HG03571 (cell line): ENCODE measurements around the gene H19.

Source experiments
- ATAC-seq: cut with Tn5 transposase; IDR thresholded peaks from one replicate; pipeline ENCODE4 v1.9.1; 2021; ENCODE audit not compliant: unreplicated experiment

Gene H19

DNA sequence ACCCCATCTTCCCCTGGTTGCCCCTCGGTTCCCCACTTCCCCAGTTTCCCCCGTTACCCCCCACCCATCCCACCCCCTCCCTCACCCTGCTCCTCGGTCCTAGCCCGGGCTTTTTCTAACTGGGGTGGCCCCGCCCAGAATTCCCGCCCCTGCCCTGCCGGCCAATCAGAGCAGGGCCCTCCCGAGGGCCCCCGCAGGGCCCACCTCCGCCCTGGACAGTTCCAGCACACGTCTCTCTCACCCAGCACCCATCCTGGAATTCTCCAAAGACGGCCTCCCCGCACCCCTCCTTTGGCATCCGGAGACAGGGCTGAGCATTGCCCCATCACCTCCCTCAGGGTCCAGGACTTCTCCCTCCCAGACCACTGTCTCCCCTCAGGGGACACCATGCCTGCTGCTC, at the start of gene H19:
TSS of gene H19 (minus strand) at position 88 of the 400 bp plus-strand sequence.
- ATAC-seq = no peak

DNA sequence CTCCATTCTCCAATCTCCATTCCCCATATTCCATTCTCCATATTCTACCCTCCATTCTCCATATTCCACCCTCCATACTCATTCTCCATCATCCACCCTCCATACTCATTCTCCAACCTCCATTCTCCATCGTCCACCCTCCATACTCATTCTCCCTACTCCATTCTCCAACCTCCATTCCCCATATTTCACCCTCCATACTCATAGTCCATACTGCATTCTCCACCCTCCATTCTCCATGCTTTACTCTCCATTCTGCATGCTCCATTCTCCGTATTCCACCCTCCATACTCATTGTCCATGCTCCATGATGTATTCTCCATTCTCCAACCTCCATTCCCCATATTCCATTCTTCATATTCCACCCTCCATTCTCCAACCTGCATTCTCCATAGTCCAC, 44.3 kb upstream of the H19 start:
- no peak for ATAC-seq

DNA sequence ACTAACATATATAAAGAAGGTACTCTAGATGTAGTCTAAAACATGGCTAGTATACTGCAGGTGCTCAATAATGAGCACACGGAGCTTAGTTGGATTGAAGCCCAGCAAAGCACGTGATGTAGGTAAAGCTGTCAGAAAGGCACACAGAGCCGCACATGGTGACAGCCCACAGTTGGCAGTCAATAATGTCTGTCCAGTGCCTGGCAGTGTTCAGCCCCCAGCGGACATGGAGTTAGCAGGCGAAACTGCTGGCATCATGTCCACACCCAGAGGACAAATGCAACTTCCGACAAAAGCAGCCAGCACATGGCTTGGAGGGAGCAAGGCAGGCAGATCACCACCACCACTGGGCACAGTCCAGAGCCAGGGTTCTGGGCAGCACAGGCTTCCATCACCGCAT, 43.5 kb upstream of the H19 start:
- no peak for ATAC-seq

DNA sequence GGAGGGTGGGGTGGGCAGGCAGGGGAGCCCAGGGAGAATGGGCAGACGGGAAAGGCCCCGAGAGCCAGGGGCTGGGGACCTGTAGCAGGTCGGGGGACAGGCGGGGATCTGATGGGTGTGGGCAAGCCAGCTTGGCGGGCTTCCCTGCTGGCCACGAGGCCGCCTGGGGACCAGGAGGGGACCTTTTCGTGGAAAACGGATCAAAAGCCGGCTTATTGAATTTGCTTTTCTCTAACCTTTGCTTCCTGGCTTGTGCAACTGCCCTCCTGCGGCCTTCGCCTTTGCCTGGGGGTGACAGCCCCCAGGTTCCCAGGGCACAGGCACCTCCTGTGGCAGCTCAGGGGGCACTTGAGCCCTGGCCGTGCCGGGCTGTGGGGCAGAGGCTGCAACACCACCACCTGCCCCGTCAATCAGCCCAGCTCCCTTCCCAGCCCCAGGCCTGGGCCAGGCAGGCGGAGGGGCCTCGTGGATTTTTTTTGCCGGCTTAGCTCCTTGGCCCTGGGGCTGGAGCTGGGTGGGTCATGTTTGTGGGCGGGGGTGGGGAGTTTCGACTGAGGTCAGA, 41.6 kb upstream of the H19 start:
- no peak for ATAC-seq

DNA sequence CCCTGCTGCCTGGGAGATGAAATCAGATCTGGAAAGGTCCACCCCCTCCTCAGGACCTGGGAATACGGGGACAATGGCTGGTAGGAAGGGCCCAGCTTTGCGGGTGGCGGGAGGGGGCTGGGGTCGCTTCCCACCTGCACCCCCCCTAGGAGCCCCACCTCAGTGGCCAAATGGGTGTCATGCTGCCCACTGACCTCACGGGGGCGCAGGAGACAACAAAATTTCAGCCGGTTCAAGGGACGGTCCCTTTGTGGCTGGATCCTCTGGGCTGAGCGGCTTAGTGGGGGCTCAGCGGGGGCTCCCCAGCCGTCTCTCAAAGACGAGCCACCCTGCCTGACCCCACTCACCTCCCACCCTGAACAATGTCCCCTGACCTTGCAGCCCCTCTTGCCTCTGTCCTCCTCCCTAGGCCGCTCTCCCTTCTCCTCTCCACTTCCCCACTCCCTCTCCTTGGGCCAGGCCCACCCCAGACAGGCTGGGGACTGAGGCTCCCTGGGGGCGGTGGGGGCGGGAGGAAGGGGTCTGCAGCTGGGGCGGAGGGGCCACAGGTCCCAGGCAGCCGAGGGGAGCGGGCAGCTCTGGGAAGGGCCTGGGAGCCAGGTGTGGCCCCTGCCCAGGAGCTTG, 39.3 kb upstream of the H19 start:
- no peak for ATAC-seq

DNA sequence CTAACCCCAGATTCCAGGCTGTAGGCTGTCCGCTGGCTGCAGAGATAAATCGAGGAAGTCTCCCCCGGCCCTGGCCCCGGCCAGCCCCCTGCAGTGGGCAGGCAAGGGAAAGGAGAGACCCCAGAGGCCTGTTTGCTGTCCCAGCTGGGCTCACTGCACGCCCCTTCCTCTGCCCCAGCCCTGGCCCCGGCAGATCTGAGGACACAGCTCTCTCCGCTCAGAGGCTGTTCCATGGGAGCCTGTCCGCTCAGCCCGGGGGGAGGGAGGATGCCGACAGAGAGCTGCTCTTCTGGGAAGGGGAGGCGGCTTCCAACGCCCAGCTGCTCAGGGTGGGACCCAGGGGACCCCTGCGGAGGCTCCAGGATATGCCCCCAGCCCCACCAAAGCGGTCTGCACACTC, 37.7 kb upstream of the H19 start:
- no peak for ATAC-seq

DNA sequence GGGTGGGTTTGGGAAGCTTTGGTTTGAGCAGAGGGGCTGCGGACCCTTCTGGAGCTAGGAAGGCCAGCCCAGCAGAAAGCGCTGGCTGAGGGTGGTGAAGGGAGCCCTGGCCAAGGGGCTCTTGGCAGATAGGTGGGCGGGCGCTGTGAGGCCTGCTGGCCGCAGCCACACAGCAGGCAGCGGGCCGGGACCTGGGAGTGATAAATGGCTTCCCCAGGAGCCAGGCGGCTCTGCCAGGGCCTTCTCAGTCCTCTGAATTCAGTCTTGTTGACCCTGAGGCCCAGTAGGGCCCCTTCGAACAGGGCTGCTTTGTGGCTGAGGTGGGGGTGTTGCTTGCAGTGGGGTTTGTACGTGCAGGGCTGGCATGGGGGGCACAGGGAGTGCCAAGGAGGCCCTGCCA, 33.4 kb upstream of the H19 start:
- ATAC-seq = no peak

DNA sequence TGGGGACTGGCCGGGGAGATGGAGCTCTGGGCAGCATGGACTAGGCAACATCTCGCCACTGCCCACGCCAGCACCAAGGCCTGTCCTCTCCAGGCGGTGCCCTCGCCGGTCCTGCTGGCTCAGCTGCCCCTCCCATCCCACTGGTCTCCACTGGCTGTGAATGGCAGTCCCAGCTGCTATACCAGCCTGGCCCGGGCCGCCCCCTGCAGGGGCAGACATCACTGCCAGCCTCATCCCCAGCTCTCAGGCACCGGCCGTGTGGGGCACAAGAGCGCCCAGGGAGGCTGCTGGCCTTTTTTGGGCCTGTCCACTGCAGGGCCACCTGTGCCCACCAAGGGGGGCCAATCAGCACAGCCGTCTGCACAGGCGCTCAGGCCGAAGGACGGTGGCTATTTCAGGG, 30.1 kb upstream of the H19 start:
- no peak for ATAC-seq

DNA sequence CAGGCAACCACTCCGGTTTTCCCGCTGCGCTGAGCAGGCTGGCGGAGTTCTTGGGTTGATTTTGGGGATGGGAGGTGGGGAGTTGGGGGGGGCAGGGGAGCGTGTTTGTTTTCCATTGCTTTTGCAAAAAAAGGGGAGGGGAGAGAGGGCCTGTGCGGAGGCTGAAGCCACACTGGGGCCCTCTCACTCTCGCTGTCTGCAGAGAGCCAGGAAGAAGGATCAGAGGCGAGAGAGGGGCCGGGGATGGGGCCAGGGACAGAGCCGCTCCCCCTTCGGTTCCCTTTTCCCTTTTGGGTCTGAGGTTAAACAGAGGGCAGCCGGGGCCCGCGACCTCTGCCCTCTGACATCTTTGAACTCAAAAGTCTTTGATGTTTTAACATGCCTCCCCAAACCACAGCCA, 17.4 kb upstream of the H19 start:
- ATAC-seq = no peak

DNA sequence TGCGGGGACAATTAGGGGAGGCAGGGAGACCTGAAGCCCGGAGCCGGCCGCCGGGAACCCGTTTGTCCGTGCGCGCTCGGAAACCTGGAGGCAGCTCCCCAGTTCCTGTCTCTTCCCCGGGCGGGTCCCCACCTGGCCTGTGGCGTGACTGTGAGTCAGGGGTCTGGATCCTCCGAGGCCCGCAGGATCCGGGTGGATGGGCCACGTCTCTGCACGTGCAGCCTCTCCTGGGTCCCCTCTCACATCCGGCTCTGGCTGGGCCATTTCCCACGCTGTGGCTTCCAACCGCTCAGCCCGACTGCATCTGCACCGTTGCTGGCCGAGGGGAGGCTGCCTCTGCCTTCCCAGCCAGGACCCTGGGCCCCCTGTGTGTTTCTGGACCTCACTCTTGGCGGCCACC, 14.8 kb upstream of the H19 start:
- no peak for ATAC-seq

DNA sequence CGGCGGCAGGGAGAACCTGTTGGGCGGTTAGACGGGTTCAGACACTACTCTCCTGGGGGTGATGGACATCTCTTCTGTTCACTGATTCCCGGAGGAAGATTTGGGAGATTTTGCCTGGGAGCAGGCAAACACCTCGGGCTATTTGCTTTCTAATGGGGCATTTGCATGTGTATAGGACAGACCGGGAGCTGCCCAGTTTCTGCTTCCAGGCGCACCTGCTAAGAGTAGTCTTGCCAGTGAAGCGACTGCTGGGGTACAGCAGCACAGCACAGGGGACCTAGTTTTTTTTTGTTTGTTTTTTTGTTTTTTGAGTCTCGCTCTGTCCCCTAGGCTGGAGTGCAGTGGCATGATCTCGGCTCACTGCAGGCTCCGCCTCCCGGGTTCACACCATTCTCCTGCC, 6.8 kb upstream of the H19 start:
- ATAC-seq = no peak

DNA sequence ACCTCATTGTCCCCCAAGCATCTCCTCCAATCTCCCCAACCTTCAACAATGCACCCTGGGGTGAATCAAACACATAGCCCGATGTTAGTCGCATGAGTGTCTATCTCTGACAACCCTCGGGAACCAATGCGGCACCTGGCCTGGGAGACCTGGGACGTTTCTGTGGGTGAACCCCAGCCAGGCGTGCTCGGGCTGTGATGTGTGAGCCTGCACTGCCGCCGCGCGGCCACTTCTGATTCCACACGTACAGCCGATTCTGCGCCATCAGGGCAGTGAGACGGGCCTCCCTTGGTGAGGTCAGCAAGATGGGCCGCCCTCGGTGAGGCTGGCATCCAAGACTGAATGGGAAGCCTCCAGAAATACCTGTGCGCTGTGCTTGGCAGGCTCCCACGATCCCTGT, 5.2 kb upstream of the H19 start:
- no peak for ATAC-seq

DNA sequence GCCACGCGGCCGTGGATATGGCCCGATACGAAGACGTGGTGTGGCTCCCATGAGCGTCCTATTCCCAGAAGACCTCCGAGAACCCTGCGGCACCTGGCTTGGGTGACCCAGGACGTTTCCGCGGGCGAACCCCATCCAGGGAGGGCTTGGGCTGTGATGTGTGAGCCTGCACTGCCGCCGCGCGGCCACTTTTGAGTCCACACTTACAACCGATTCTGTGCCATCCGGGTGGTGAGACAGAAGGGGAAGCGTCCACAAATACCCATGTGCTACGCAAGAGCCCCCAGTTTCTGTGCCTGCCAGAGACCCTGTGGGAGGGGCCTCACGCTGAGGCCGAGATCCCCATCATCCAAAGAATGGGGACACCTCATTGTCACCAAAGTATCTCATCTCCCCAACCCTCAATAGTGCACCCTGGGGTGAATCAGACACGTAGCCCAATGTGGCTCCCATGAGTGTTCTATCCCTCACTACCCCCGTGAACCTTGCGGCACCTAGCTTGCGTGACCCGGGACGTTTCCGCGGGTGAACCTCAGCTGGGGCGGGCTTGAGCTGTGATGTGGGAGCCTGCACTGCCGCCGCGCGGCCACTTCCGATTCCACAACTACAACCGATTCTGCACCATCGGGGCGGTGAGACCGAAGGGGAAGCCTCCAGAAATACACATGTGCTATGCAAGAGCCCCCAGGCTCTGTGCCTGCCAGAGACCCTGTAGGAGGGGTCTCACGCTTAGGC, 4.6 kb upstream of the H19 start:
- ATAC-seq = no peak

DNA sequence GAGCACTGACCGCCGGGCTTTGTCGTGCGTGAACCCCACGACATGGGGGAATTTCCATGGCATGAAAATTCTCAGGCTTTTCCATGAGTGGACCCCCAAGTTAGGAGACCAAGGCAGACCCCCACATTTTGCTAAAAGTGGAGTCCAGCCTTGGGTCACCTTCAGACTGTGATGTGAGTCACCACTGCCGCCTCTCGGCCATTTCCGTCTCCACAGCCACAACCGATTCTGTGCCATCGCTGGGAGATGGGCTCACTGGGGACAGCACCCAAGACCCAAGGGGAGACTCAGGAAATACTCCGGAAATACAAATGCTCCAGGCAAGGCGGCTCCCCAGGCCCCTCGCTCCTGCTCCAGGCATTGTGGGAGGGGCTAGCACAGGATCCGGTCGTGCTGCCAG, 1.2 kb upstream of the H19 start:
- ATAC-seq = no peak

DNA sequence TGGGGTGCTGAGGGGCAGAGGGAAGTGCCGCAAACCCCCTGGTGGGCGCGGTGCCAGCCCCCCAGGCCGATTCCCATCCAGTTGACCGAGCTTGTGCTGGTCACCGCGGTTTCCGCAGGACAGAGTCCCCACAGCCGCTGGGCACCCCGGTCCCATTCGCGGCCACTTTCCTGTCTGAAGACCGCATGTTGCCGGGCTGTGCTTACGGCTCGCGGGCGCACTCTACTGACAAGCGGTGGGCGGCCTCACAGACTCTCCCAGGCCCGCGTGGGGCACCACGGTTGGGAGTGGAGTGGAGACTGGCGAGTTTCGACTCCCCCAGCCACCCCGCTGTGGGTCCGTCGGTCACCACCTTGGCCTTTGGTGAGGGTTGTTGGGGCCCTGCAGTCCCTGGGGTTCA, 648 bp upstream of the H19 start:
- ATAC-seq = no peak

DNA sequence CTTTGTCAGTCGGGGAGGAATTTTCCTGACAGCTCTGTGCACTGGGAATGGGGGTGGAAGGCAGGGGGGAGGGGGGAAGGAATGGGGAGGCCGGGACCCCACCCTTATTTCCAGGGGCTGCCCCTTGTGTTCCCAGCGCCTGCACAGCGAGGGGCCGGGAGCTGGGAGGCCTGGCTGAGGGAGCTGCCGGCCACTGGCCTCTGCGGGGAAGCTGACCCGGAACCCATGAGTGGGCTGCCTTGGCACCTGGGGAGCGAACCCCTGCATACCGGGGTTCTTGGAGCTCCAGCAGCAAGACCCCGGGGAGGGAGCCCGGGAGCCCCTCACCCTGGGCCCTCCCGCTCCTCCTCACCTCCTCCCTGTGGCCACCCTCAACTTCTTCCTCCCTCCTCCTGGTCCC, 3.5 kb downstream of the H19 start:
- no peak for ATAC-seq

DNA sequence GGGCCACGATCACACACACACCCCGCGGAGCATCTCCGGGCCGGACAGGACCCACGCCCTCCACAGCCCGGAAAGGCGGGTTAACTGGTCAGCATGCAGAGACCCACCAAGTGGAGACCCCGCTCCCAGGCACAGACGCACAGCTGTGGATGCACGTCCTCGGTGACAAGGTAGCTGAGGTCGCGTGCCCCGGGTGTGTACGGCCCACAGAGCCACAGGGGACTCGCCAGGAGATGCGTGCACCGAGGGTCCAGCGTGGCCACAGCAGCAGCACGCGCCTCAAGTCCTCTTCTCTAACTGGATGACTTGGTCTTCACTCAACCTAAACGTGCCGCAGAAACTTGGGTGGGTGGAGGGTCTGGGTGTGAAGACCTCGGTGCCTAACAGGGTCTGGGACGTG, 5.5 kb downstream of the H19 start:
- ATAC-seq = no peak

DNA sequence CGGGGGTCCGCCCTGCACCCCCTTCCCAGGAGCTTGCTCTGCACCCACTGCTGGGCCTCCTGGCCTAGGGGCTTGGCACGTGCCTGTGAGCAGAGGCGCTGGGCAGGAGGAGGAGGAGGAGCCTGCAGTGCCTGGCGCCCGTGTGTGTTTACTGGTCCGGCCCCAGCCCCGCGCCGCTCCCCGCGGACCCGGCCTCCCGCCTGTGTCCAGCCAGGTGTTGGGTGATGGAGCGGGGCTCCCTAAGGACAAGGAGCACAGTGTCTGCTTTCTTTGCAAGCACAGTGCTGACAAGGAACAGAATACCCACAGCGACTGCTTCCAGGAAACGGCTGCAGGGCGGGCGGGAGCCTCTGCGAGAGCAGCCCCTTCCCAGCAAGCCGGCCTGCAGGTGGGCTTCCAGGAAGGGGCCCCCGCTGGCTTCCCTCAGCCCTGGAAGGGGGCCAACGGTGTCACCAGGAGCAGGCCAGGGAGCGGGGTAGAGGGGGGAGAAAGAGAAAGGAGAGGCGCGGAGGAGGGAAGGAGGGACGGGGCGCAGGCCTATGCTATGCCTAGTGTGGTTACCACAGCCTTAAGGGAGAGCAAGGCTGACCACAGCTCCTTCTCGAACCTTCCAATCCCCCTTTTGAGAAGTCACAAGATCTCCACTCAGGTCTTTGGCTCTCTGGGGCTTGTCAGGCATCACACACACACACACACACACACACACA, 6.6 kb downstream of the H19 start:
- ATAC-seq = no peak

DNA sequence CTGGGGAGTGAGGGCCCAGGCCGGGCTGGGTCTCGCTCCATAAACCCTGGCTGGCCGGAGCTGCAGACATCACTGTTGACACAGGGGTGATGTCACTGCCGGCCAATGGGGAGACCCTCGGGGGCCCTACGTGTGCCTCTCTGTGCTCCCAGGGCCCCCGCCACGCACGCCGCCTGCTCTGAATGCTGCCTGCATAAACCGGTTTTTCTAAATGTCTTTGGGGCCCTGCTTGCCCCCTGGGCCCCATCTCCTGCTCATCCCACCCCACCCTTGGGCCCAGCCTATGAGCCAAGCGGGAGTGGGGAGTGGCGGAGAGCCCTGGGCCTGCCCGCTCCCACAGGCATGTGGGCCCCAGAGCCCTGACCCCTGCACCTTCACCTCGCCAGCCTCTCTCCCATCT, 7.7 kb downstream of the H19 start:
- no peak for ATAC-seq

DNA sequence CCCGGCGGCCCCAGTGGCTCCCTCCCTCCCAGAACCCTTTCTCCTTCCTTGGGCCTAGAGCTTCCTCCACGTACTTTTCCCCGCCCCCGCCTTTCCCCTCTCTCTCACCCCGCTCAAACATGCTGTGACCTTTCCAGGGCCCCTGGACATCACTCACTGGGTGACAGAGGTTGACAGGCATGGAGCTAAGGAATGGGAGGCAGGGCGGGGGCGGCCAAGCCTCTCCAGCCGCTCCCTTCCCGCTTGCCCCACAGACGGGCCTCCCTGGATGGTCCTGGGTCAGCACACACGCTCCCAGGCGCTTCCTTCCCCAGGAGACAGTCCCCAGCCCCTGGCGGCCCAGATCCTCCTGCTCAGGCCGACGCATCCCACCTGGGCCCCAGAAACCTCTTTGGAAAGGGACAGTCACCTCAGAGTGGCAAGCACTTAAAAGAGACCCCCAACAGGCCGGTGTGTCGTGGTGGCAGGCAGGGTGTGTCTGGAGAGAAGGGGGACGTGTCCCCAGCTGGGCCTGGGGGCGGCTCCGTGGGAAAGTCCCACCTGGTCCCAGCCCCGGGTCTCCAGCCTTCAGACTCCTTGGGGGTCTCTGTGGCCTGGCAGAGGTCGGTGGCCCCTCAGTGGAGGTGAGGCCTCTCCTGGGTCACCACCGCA, 8.8 kb downstream of the H19 start:
- no peak for ATAC-seq

DNA sequence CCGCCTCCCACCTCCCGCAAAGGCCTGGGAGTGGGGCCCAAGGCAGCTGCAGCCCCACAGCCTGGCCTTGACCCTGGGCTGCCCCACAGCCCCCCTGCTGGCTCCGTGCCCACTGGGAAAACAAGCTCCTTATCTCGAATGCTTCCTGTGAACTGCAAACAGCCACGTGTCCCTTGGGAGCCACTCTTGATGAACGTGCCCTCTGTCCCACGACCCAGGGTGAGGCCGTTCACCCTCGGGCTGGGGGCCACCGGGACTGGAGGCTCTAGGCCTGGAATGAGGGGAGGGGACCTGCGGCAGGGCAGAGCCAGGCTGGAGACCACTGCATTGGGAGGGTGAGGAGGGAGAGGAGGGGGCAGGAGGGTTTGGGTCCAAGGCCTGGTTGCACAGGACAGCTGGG, 9.5 kb downstream of the H19 start:
- ATAC-seq = no peak

DNA sequence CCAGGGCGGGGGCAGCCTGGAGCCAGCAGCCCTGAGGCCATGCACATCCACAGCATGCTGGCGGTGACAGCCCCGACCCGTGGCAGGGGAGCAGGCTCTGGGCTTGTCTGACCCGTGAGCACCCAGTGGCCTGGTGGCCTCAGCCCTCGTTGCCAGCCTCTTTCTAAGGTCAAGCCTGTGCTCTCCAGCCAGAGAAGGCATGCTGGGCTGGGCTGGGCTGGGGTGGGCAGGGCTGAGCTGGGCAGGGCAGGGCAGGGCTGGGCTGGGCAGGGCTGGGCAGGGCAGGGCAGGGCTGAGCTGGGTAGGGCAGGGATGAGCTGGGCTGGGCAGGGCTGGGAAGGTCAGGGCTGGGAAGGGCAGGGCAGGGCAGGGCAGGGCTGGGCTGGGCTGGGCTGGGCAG, 10.6 kb downstream of the H19 start:
- ATAC-seq = no peak
